Measurements from ENCODE around the gene XRCC5. TPM values are rescaled to one million over a fixed set of nuclear protein-coding genes. Genes with fewer than 3 reads are reported as not detected.
"Not testable (repeated sequence)": the region's sequence is repeated elsewhere in the genome, so short reads cannot be mapped to it uniquely, and the experiment has no call there.

XRCC5 gene
- total RNA-seq, 1 experiment from 2014 or later = 534 TPM

DNA sequence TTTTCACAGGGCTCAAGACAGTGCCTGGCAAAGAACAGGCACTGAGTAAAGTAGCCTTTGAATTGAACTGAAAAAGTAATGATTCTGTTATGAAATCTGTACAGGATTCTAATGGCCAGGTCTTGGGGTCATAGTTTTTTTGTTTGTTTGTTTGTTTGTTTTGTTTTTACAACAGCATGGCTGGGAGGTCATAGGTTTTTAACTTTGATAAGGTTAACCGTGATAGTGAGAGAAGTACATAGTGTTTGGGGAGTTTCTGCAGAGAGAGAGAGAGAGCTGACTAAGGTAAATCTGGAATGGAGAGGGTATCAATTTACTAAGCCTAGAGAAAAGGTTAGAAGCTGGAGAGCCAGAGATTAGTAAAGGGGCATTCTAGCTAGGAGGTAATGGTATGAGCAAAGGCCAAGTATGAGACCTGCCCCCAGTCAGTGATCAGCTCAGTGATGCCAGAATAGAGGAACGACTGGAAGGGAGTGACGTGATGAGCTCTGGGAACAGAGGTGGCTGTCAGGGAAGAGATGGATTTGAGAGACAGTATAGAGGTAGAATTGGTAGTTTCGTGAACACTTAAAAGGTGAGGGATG lies 25.9 kb downstream of the XRCC5 start:
- POLR2A ChIA-PET (ENCODE audit: low non-redundant PET) = no interaction called here
- CTCF ChIA-PET = no interaction called here

DNA sequence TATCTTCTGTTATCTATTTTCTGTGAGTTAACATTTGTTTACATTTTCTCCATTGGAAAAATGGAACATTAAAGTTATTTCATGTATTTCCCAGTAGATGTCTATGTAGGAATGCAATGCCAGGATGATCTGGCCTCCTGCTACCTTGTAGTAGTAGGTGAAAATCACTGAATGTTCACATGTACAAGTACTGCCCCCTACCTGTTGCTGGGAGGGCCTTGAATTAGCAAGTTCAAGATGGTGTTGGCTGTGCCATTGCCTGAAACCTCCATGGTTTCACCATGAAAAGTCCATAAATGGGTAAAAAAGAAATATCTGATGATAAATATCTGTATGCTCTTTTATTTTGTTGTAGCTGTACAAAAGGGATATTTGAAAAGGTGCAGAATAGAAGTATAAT lies 30.7 kb downstream of the XRCC5 start:
- H3K4me3 ChIP-seq (ENCODE audit: low read depth, low read length, poor library complexity, severe bottlenecking) = no peak overlapping the region
- CTCF ChIA-PET = no interaction called here
- H3K27me3 ChIP-seq (replicated peaks; ENCODE audit: insufficient read depth, low read depth, low read length, poor library complexity) = no peaks in the 10 kb centered on the region
- BruUV-seq (replicated peaks) = no TSS peak
- H3K4me1 ChIP-seq (ENCODE audit: insufficient read depth, low read length, poor library complexity, severe bottlenecking) = no peaks in the 10 kb centered on the region
- H3K36me3 ChIP-seq (ENCODE audit: insufficient read depth, low read length, poor library complexity, severe bottlenecking) = peaks cover 93% of the 10 kb centered on the region
- POLR2A ChIA-PET (ENCODE audit: low non-redundant PET) = no interaction called here
- intact Hi-C loops (cut with micrococcal nuclease; ENCODE audit: unreplicated experiment) = no loop called here
- TF ChIP-seq, protein P1, sequence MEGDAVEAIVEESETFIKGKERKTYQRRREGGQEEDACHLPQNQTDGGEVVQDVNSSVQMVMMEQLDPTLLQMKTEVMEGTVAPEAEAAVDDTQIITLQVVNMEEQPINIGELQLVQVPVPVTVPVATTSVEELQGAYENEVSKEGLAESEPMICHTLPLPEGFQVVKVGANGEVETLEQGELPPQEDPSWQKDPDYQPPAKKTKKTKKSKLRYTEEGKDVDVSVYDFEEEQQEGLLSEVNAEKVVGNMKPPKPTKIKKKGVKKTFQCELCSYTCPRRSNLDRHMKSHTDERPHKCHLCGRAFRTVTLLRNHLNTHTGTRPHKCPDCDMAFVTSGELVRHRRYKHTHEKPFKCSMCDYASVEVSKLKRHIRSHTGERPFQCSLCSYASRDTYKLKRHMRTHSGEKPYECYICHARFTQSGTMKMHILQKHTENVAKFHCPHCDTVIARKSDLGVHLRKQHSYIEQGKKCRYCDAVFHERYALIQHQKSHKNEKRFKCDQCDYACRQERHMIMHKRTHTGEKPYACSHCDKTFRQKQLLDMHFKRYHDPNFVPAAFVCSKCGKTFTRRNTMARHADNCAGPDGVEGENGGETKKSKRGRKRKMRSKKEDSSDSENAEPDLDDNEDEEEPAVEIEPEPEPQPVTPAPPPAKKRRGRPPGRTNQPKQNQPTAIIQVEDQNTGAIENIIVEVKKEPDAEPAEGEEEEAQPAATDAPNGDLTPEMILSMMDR (conservative IDR thresholded peaks at IDR 0.05; ENCODE audit: low read depth, low read length) = peak; percentile 46
- no peak for TF ChIP-seq EZH2 (IDR thresholded peaks at IDR 0.05; ENCODE audit: borderline replicate concordance, low read depth, low read length, poor library complexity, severe bottlenecking)
- H3K27ac ChIP-seq (ENCODE audit: low read depth, low read length, poor library complexity, severe bottlenecking) = no peak overlapping the region
- no peaks in the 10 kb centered on the region for H3K9me3 ChIP-seq (ENCODE audit: low read depth, low read length, poor library complexity, severe bottlenecking)
- DNase-seq (ENCODE audit: low spot score) = peak; percentile 25

More for the DNA sequence above, 25.9 kb downstream of the XRCC5 start:
- TF ChIP-seq EZH2 (IDR thresholded peaks at IDR 0.05; ENCODE audit: borderline replicate concordance, low read depth, low read length, poor library complexity, severe bottlenecking) = no peak
- TF ChIP-seq, protein P1 (conservative IDR thresholded peaks at IDR 0.05; ENCODE audit: low read depth, low read length) = no peak
- Histone ChIP-seq H3K27me3 (replicated peaks; ENCODE audit: insufficient read depth, low read depth, low read length, poor library complexity) (no peaks in the 10 kb centered on the region), H3K4me3 (ENCODE audit: low read depth, low read length, poor library complexity, severe bottlenecking) (no peak overlapping the region), H3K36me3 (ENCODE audit: insufficient read depth, low read length, poor library complexity, severe bottlenecking) (peaks cover 93% of the 10 kb centered on the region), H3K4me1 (ENCODE audit: insufficient read depth, low read length, poor library complexity, severe bottlenecking) (no peaks in the 10 kb centered on the region), H3K27ac (ENCODE audit: low read depth, low read length, poor library complexity, severe bottlenecking) (no peak overlapping the region), H3K9me3 (ENCODE audit: low read depth, low read length, poor library complexity, severe bottlenecking) (no peaks in the 10 kb centered on the region)
- DNase-seq (ENCODE audit: low spot score) = no peak
- BruUV-seq (replicated peaks) = no TSS peak
- intact Hi-C loops (cut with micrococcal nuclease; ENCODE audit: unreplicated experiment) = no loop called here

DNA sequence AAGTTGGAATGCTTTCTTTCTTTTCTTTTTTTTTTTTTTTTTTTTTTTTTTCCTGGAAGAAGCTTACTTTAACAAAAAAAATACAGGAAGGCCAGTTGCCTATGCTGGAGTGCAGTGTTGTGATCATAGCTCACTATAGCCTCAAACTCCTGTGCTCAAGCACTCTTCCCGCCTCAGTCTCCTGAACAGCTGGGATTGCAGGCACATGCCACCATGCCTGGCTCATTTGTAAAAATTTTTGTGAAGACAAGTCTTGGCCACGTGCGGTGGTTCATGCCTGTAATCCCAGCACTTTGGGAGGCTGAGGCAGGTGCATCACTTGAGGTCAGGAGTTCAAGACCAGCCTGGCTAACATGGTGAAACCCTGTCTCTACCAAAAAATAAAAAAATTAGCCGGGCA lies 32.4 kb downstream of the XRCC5 start:
- H3K4me3 ChIP-seq (ENCODE audit: low read depth, low read length, poor library complexity, severe bottlenecking); H3K9me3 ChIP-seq (ENCODE audit: low read depth, low read length, poor library complexity, severe bottlenecking); BruUV-seq (replicated peaks); DNase-seq (ENCODE audit: low spot score); H3K27me3 ChIP-seq (replicated peaks; ENCODE audit: insufficient read depth, low read depth, low read length, poor library complexity); POLR2A ChIA-PET (ENCODE audit: low non-redundant PET); intact Hi-C loops (cut with micrococcal nuclease; ENCODE audit: unreplicated experiment); H3K27ac ChIP-seq (ENCODE audit: low read depth, low read length, poor library complexity, severe bottlenecking); H3K4me1 ChIP-seq (ENCODE audit: insufficient read depth, low read length, poor library complexity, severe bottlenecking): not testable (repeated sequence)
- peaks cover 100% of the 10 kb centered on the region for H3K36me3 ChIP-seq (ENCODE audit: insufficient read depth, low read length, poor library complexity, severe bottlenecking)
- CTCF ChIA-PET = interaction anchor here (0.7 kb wide), 2 partner anchors 9 to 126 kb away, joined by 4 to 7 read pairs; no protein-coding TSS in a partner anchor

DNA sequence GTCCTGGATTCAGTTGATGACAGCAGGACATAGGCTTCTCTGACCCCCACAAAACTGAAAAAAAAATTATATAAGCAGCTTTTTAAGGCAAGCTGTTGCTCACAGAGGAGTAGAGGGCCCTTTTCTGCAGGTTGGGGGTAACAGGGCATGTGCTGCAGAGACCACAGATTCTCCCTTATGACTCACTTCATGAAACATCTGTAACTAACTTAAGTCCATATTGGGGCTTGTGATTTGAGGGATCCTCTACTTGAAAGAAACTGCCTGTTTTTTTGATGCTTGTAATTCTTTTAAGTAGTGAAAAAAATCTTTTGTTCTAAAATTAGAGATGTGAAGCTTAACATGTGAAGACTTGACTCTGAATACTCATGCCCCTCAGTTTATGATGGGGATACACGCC lies 33.4 kb downstream of the XRCC5 start:
- TF ChIP-seq, protein P1 (conservative IDR thresholded peaks at IDR 0.05; ENCODE audit: low read depth, low read length) = no peak
- TF ChIP-seq EZH2 (IDR thresholded peaks at IDR 0.05; ENCODE audit: borderline replicate concordance, low read depth, low read length, poor library complexity, severe bottlenecking) = no peak
- H3K4me1 ChIP-seq (ENCODE audit: insufficient read depth, low read length, poor library complexity, severe bottlenecking) = no peaks in the 10 kb centered on the region
- H3K27me3 ChIP-seq (replicated peaks; ENCODE audit: insufficient read depth, low read depth, low read length, poor library complexity) = no peaks in the 10 kb centered on the region
- DNase-seq (ENCODE audit: low spot score) = no peak
- intact Hi-C loops (cut with micrococcal nuclease; ENCODE audit: unreplicated experiment) = no loop called here
- H3K27ac ChIP-seq (ENCODE audit: low read depth, low read length, poor library complexity, severe bottlenecking) = peak overlapping the region; percentile 23
- CTCF ChIA-PET = no interaction called here
- no peak overlapping the region for H3K4me3 ChIP-seq (ENCODE audit: low read depth, low read length, poor library complexity, severe bottlenecking)
- POLR2A ChIA-PET (ENCODE audit: low non-redundant PET) = no interaction called here
- peaks cover 100% of the 10 kb centered on the region for H3K36me3 ChIP-seq (ENCODE audit: insufficient read depth, low read length, poor library complexity, severe bottlenecking)
- no TSS peak for BruUV-seq (replicated peaks)
- no peaks in the 10 kb centered on the region for H3K9me3 ChIP-seq (ENCODE audit: low read depth, low read length, poor library complexity, severe bottlenecking)
